ENCODE measurements around the gene CASP6. TPM values are rescaled to one million over a fixed set of nuclear protein-coding genes. Genes with fewer than 3 reads are reported as not detected.

Gene CASP6
- total RNA-seq, 1 experiment from 2014 or later: 22.4 TPM

GRCh38 chr4:109730619-109731545 is 27.6 kb upstream of the CASP6 start:
- Histone ChIP-seq H3K9me2 (ENCODE audit: insufficient read depth) (no peaks in the 10 kb centered on the region), H3K4me3 (peak overlapping the region; percentile 72), H3F3A (ENCODE audit: insufficient read depth, low read depth) (peaks cover 8% of the 10 kb centered on the region; the same call in 1 of the 2 replicates), H3K79me2 (ENCODE audit: low read depth) (peaks cover 35% of the 10 kb centered on the region), H3K36me3 (ENCODE audit: low read depth) (no peaks in the 10 kb centered on the region), H3K27me3 (ENCODE audit: insufficient read depth, low read depth) (no peaks in the 10 kb centered on the region), H3K27ac (peak overlapping the region; percentile 40), H3K4me2 (peak overlapping the region; percentile 74), H4K20me1 (ENCODE audit: insufficient read depth) (no peaks in the 10 kb centered on the region), H3K4me1 (replicated peaks; ENCODE audit: insufficient read depth) (peaks cover 9% of the 10 kb centered on the region), H3K9me3 (ENCODE audit: insufficient read depth, low read depth) (no peaks in the 10 kb centered on the region), H2AFZ (peak overlapping the region; percentile 100)
- intact Hi-C loops (cut with micrococcal nuclease; ENCODE audit: unreplicated experiment): loop anchor here (1.0 kb wide), 1 partner anchor 84 kb away; the partner anchor contains the start of gene GAR1
- CTCF ChIA-PET: no interaction called here
- POLR2A ChIA-PET (ENCODE audit: unreplicated experiment): interaction anchor here (0.5 to 1.3 kb wide), 2 partner anchors 28 to 55 kb away, joined by 3 read pairs; partner anchors contain the start of gene CASP6
- no peak for TF ChIP-seq EZH2 (IDR thresholded peaks at IDR 0.05; ENCODE audit: low read depth)
- TF ChIP-seq CTCF (conservative IDR thresholded peaks at IDR 0.05): no peak
- TSS peak; percentile 98 for BruUV-seq (replicated peaks)
- DNase-seq: no peak

GRCh38 chr4:109729718-109730618 is 26.7 kb upstream of the CASP6 start, which contains the start of gene PLA2G12A:
Gene PLA2G12A (minus strand): TSS chr4:109730070. CDS start chr4:109729809, 261 bp downstream.
- H3K79me2 ChIP-seq (ENCODE audit: low read depth): peaks cover 39% of the 10 kb centered on the region
- H3K4me1 ChIP-seq (replicated peaks; ENCODE audit: insufficient read depth): peaks cover 9% of the 10 kb centered on the region
- peak within 1 kb of the TSS; percentile 74 for H3K27ac ChIP-seq
- H3K4me2 ChIP-seq: peak within 1 kb of the TSS; percentile 98
- H3K9me2 ChIP-seq (ENCODE audit: insufficient read depth): no peaks in the 10 kb centered on the region
- peak within 1 kb of the TSS; percentile 100 for H2AFZ ChIP-seq
- peak; percentile 80 to 90 for DNase-seq
- ChIA-PET CTCF (no interaction called here), POLR2A (ENCODE audit: unreplicated experiment) (interaction anchor here (0.5 to 1.3 kb wide), 3 partner anchors 27 to 804 kb away, joined by 3 to 9 read pairs (median 3); partner anchors contain the start of gene CASP6)
- intact Hi-C loops (cut with micrococcal nuclease; ENCODE audit: unreplicated experiment): loop anchor here (1.0 kb wide), 1 partner anchor 85 kb away; the partner anchor contains the start of gene GAR1
- H3F3A ChIP-seq (ENCODE audit: insufficient read depth, low read depth): peaks cover 8% of the 10 kb centered on the region; the same call in 1 of the 2 replicates
- BruUV-seq (replicated peaks): no TSS peak
- H4K20me1 ChIP-seq (ENCODE audit: insufficient read depth): no peaks in the 10 kb centered on the region
- no peaks in the 10 kb centered on the region for H3K27me3 ChIP-seq (ENCODE audit: insufficient read depth, low read depth)
- no peaks in the 10 kb centered on the region for H3K9me3 ChIP-seq (ENCODE audit: insufficient read depth, low read depth)
- peak within 1 kb of the TSS; percentile 78 for H3K4me3 ChIP-seq
- H3K36me3 ChIP-seq (ENCODE audit: low read depth): no peaks in the 10 kb centered on the region
- TF ChIP-seq EZH2 (IDR thresholded peaks at IDR 0.05; ENCODE audit: low read depth): no peak
- TF ChIP-seq CTCF (conservative IDR thresholded peaks at IDR 0.05): no peak
